ENCODE results near the gene MACROD2.
"Not testable (repeated sequence)": the region's sequence is repeated elsewhere in the genome, so short reads cannot be mapped to it uniquely, and the experiment has no call there.

MACROD2 gene

GRCh38 chr20:15986690-15987089, 1991.4 kb downstream of the MACROD2 start:
- no peak for DNase-seq

DNA sequence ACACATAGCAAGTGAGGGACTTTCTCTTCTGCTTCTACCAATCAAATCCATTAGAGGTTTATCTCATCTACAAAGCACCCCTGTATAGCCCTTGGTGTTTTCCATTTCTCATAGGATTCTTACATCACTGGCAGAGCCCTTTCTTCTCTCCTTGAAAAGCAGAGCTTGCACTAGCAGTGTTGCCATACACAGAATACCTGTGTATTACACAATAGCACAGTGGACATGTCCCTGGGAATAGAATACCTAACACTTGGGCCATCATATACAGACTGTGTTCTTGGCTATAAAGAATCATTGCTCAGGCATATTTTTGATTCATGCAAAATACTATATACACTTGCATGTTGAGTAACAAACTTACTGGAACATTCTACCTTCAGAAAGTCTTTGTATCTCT, 1996.0 kb downstream of the MACROD2 start:
- no peak for DNase-seq

- no peak for DNase-seq
Measured at GRCh38 chr20:15992564-15992963, 1997.2 kb downstream of the MACROD2 start.

DNA sequence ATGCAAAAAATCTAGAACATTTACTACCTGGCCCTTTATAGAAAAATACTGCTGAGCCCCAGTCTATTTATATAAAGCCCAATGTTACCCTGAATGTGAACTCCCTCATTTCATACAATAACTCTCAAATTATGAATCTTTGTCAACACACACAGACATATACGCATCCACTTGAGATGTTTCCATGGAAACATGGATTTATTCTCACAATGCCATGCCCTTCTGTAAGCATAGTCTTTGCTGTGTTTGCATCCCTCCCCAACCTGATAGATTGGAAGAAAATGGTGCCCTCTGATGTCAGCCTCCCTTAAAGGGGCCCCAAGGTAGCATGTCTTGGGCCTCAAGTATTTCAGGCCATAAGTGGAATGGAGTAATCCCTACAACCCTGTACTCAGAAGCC, 2004.8 kb downstream of the MACROD2 start:
- no peak for DNase-seq

- no peak for DNase-seq
Measured at GRCh38 chr20:16001286-16001685, 2006.0 kb downstream of the MACROD2 start.

DNA sequence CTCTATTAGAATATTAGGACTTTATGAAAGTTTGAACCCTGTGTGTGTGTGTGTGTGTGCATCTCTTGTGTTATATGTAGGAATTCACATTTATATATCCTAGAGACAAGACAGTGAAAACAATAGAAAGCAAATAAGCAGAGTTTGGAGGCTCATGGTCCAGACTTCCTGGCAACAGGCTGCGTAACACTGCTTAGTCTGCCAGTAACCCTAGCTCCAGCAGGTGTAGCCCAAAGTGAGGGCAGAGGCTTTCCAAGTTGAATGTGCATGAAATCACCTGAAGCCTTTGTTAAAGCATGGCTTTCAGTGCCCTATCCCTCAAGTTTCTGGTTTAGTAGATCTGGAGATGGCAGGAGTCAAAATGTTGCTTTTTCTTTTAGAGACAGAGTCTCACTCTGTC, 2008.0 kb downstream of the MACROD2 start:
- DNase-seq: no peak

- DNase-seq: no peak
Measured at GRCh38 chr20:16004108-16004854, 2009.0 kb downstream of the MACROD2 start.

- no peak for DNase-seq
Measured at GRCh38 chr20:16005021-16005914, 2010.0 kb downstream of the MACROD2 start.

- DNase-seq: no peak
Measured at GRCh38 chr20:16005915-16006493, 2010.7 kb downstream of the MACROD2 start.

DNA sequence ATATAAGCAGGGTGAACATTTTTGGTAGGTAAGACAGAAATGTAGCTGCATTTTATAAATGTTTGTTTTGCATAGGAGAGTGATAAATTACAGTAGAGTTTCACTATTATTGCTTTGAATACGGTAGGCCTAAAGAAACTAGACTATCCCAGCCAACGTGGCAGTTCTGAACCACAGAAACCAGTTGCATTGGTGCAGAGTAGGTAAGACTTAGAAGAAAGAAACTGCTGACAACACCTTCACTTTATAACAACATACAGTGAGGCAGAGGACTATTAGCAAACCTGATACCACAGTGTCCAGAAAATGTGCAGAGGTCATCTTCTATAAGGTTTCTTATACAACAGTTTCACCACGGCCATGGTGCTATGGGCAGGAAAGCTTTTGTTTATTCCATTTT, 2011.8 kb downstream of the MACROD2 start:
- no peak for DNase-seq

DNA sequence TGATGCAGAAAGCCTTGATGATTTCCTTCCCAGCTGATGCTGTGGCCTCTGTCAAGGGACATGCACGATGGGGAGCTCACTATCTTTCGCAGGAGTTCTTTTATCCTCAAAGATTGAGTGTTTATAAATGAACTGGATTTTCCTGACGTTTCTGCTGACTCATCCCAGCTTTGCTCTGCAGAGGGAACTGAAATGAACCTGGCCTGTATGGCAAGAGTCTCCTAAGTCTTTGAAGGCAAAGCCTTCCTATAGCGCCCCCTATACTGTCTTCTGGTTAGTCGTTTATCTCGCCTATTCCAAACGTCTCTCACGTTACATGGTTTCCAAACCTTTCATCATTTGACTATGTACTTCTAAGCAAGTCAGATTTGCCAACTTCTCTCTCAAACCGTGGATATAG, 2012.6 kb downstream of the MACROD2 start:
- no peak for DNase-seq

DNA sequence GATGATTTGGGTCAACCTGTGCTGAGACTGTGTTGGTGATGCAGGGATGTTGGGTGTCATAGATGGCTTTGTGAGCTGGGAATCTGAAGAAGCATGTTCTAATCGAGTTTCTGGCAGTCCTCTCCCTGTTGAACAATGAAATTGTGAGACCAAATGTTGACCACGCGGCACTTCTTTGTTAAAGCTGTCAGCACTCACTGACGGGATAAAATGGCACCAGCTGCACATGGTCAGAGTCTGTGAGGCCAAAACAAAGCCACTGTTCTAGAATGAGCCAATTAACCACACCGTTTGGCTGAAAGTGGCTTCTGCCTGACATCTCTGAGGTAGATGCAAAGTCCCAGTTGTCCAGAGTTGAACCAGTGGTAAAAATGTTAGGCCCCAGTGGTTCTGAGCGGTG, 2015.7 kb downstream of the MACROD2 start:
- no peak for DNase-seq

DNA sequence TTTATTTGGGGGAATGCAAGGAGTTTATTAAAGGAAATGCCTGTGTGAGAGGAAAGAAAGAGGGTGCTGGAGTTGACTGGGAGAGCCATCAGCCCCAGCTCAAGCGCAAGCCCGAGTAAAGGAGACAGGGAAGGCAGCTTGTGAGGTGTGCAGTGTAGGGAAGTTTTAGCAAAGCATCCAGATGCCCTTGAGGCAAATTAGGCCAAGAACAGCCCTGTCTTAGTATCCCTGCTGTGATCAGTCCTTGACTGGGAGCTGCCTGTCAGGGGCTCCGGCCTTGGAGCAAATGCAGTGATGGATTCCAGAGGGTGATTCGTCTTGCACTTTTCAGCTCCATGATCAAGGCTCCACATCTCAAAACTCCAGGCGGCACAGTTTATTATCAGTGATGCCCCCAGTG, 2016.2 kb downstream of the MACROD2 start:
- DNase-seq: no peak

DNA sequence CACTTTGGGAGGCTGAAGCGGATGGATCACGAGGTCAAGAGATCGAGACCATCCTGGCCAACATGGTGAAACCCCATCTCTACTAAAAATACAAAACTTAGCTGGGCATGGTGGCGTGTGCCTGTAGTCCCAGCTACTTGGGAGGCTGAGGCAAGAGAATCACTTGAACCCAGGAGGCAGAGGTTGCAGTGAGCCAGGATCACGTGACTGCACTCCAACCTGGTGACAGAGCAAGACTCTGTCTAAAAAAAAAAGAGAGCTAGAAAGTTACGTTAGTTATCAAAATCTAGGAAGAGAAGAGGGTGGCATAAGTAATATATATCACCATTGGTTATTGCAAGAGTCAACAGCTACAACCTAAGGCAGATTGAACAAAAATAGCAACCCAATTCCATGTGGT, 2017.6 kb downstream of the MACROD2 start:
- DNase-seq: not testable (repeated sequence)

DNA sequence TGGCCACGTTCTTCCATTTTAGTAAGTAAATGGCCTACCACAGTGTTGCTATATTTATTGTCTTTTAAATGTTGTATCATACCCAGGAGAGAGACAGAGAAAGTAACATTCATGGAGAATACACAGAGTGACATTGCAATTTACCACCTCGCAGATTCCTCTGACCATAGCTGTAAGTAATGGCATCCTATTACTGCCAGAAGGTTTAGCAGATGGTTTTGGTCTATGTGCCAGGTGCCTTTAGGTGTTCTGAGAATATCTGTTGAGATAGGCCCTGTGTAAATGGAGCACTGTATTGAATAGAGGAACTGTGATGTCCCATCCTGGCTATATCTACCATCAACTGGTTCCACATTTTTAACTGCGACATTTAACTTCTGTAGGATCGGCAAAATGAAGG, 2018.3 kb downstream of the MACROD2 start:
- no peak for DNase-seq

- no peak for DNase-seq
Measured at GRCh38 chr20:16014436-16014835, 2019.1 kb downstream of the MACROD2 start.

GRCh38 chr20:16017656-16018055, 2022.3 kb downstream of the MACROD2 start:
- no peak for DNase-seq

GRCh38 chr20:16018881-16019280, 2023.6 kb downstream of the MACROD2 start:
- DNase-seq: no peak

- DNase-seq: no peak
Measured at GRCh38 chr20:16020971-16021370, 2025.7 kb downstream of the MACROD2 start.

GRCh38 chr20:16025084-16025483, 2029.8 kb downstream of the MACROD2 start:
- no peak for DNase-seq

DNA sequence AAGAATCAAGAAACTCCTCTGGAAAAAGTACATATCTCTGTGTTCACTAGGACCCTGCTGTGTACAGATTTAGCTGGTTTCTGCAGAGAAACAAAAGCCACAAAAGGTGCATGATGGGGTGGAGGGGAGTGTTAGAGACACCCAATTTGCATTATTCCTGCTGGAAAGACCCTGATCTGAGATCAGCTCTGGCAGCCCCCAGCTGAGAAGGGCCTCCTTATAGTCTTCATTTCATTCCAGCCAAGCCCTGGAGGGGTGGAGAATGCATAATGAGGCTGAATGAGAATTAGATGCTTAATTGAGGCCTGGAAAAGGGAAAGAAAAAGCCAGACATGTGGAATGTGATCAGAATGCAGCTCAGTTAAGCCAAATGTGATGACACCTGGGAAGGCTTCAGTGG, 2032.4 kb downstream of the MACROD2 start:
- no peak for DNase-seq

DNA sequence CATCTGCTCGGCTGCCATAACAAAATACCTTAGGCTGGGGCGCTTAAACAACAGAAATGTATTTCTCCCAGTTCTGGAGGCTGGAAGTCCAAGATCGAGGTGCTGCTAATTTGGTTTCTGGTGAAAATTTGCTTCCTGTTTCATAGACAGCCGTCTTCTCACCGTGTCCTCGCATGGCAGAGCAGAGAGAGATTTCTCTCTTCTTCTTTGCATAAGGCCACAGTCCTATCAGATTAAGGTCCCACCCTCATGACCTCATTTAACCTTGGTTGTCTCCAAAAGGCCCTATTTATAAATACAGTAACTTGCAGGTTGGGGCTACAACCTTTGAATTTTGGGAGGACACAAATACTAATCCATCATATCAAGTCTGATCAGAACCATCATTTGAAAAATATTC, 2033.6 kb downstream of the MACROD2 start:
- no peak for DNase-seq

GRCh38 chr20:16030253-16030652, 2034.9 kb downstream of the MACROD2 start:
- no peak for DNase-seq

DNA sequence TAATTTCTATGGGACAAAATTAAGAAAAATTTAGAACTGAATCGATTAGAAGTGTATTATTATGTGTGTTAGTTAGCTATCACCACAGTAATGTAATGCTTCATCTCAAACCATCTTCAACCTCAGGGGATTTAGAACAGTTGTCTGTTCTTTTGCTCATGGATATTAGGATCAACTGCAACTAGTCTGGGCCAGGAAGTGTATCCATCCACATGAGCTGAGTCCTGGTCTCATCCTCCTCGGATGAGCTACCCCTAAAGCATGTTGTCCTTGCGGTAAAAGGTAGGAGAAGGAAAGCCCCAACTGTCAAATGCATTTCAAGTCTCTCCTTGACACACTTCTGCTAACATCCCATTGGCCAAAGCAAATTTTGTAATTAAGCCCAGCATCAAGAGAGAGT, 2040.3 kb downstream of the MACROD2 start:
- no peak for DNase-seq
